Endothelial cell (in vitro differentiated cells): ENCODE results near the gene MLPH. TPM values are rescaled to one million over a fixed set of nuclear protein-coding genes. Genes with fewer than 3 reads are reported as not detected.

ENCODE experiments used
- DNase-seq: peaks from one replicate; pipeline ENCODE4 v3.0.0; 2021; ENCODE audit warnings: low spot score
- H3K27ac Mint-ChIP-seq: one replicate; pipeline ENCODE4 v1.8.0; 2021; ENCODE audit warnings: mixed read lengths, inconsistent platforms; ENCODE audit not compliant: unreplicated experiment
- H3K27me3 Mint-ChIP-seq: one replicate; pipeline ENCODE4 v1.8.0; 2021; ENCODE audit warnings: mild to moderate bottlenecking, moderate library complexity, mixed read lengths, inconsistent platforms; ENCODE audit not compliant: unreplicated experiment
- H3K36me3 Mint-ChIP-seq: one replicate; pipeline ENCODE4 v1.8.0; 2021; ENCODE audit warnings: mild to moderate bottlenecking, low read depth, mixed read lengths, inconsistent platforms; ENCODE audit not compliant: unreplicated experiment
- H3K4me1 Mint-ChIP-seq: one replicate; pipeline ENCODE4 v1.8.0; 2021; ENCODE audit warnings: mild to moderate bottlenecking, mixed read lengths, inconsistent platforms; ENCODE audit not compliant: unreplicated experiment
- H3K4me3 Mint-ChIP-seq: one replicate; pipeline ENCODE4 v1.8.0; 2021; ENCODE audit warnings: mild to moderate bottlenecking, mixed read lengths, inconsistent platforms; ENCODE audit not compliant: unreplicated experiment
- H3K9me3 Mint-ChIP-seq: one replicate; pipeline ENCODE4 v1.8.0; 2021; ENCODE audit warnings: mixed read lengths, inconsistent platforms; ENCODE audit not compliant: unreplicated experiment
- CTCF ChIP-seq: fragments of 200-600 bp; sonication (generic); IDR thresholded peaks from one replicate; pipeline ENCODE4 v1.5.0; 2021; ENCODE audit warnings: antibody characterized with exemption; ENCODE audit not compliant: unreplicated experiment
- total RNA-seq: library from RNA; stranded (reverse); fragmentation: NEBNext Ultra II Directional; extraction: Animal tissue kit (Norgen Biotek cat#: 25700); gene quantifications from one replicate; pipeline ENCODE4 v1.2.1, GENCODE V29; 2021; ENCODE audit not compliant: unreplicated experiment

The MLPH gene
- total RNA-seq, 1 donor from 2014 or later = 0.36 TPM

GRCh38 chr2:237536617-237537016 is 49.6 kb downstream of the MLPH start:
- Mint-ChIP-seq H3K4me1 (peaks cover 15% of the 10 kb centered on the region), H3K9me3 (no peaks in the 10 kb centered on the region), H3K27me3 (peaks cover 7% of the 10 kb centered on the region), H3K27ac (no peak overlapping the region), H3K36me3 (no peaks in the 10 kb centered on the region), H3K4me3 (no peak overlapping the region)
- no peak for TF ChIP-seq CTCF
- DNase-seq = no peak

GRCh38 chr2:237538001-237538720 is 51.1 kb downstream of the MLPH start:
- no peak overlapping the region for H3K27ac Mint-ChIP-seq
- no peak overlapping the region for H3K4me3 Mint-ChIP-seq
- H3K4me1 Mint-ChIP-seq = no peaks in the 10 kb centered on the region
- DNase-seq = no peak
- peaks cover 8% of the 10 kb centered on the region for H3K27me3 Mint-ChIP-seq
- TF ChIP-seq CTCF = no peak
- no peaks in the 10 kb centered on the region for H3K9me3 Mint-ChIP-seq
- no peaks in the 10 kb centered on the region for H3K36me3 Mint-ChIP-seq

- H3K27me3 Mint-ChIP-seq = peaks cover 8% of the 10 kb centered on the region
- DNase-seq = no peak
- H3K9me3 Mint-ChIP-seq = no peaks in the 10 kb centered on the region
- H3K36me3 Mint-ChIP-seq = no peaks in the 10 kb centered on the region
- no peak overlapping the region for H3K27ac Mint-ChIP-seq
- H3K4me3 Mint-ChIP-seq = no peak overlapping the region
- TF ChIP-seq CTCF = no peak
- no peaks in the 10 kb centered on the region for H3K4me1 Mint-ChIP-seq
These were observed 51.9 kb downstream of the MLPH start for GRCh38 chr2:237538901-237539300.

GRCh38 chr2:237539681-237540080 is 52.6 kb downstream of the MLPH start:
- no peak for TF ChIP-seq CTCF
- Mint-ChIP-seq H3K27ac (no peak overlapping the region), H3K36me3 (no peaks in the 10 kb centered on the region), H3K27me3 (peaks cover 8% of the 10 kb centered on the region), H3K4me3 (no peak overlapping the region), H3K4me1 (no peaks in the 10 kb centered on the region), H3K9me3 (no peaks in the 10 kb centered on the region)
- no peak for DNase-seq

GRCh38 chr2:237540223-237540775 is 53.2 kb downstream of the MLPH start:
- DNase-seq = no peak
- Mint-ChIP-seq H3K4me1 (no peaks in the 10 kb centered on the region), H3K27me3 (peaks cover 8% of the 10 kb centered on the region), H3K36me3 (no peaks in the 10 kb centered on the region), H3K9me3 (no peaks in the 10 kb centered on the region), H3K27ac (no peak overlapping the region), H3K4me3 (no peak overlapping the region)
- no peak for TF ChIP-seq CTCF
